GM12878 (cell line): ENCODE results near the gene MCMBP. TPM values are rescaled to one million over a fixed set of nuclear protein-coding genes. Genes with fewer than 3 reads are reported as not detected.

Experiments used
- ATAC-seq: fragments of 200-7000 bp; cut with Tn5 transposase; 3 replicates; pipeline ENCODE4 v1.9.1; 2020; ENCODE audit warnings: mild to moderate bottlenecking, moderate library complexity
- BruUV-seq: library from RNA; stranded (reverse); fragments of 400-500 nt; replicated peaks from 2 replicates; lab custom pipeline; 2021; lab: Mats Ljungman, UMichigan
- CTCF ChIA-PET: fragments of 300-600 bp; sonication (Branson Sonifier 250); formaldehyde crosslinking; extraction: SDS; loops from one replicate; lab custom pipeline; 2021; ENCODE audit warnings: inconsistent platforms; lab: Yijun Ruan, JAX
- POLR2A ChIA-PET: fragments of 350-600 bp; formaldehyde crosslinking; extraction: SDS; loops from one replicate; lab custom pipeline; 2021; ENCODE audit warnings: inconsistent platforms; lab: Charles Lee
- RAD21 ChIA-PET: fragments of 300-600 bp; sonication (Branson Sonifier 250); formaldehyde crosslinking; loops from one replicate; lab custom pipeline; 2023; ENCODE audit warnings: antibody characterized with exemption; ENCODE audit not compliant: unreplicated experiment; lab: Charles Lee
- SMC1A ChIA-PET: fragments of 300-600 bp; sonication (Branson Sonifier 250); formaldehyde crosslinking; loops from one replicate; lab custom pipeline; 2023; ENCODE audit not compliant: unreplicated experiment, uncharacterized antibody; lab: Charles Lee
- DNase-seq: peaks from one replicate; pipeline ENCODE4 v3.0.0-alpha.2; 2011; ENCODE audit warnings: low read depth, low spot score
- FAIRE-seq: peaks from 3 replicates; lab custom pipeline; 2011; peaks lifted over from hg19 to GRCh38; lab: Jason Lieb, UNC
- H2AFZ ChIP-seq: 2 replicates; pipeline ENCODE4 v1.6.0; 2011; ENCODE audit warnings: low read depth, low read length, control low read depth; ENCODE audit not compliant: control insufficient read depth
- H3K27ac ChIP-seq: 2 replicates; pipeline ENCODE4 v1.5.1; 2011; ENCODE audit warnings: control low read depth; ENCODE audit not compliant: control insufficient read depth, insufficient read depth
- H3K27me3 ChIP-seq, 2 experiments: replicated peaks in 1 of 2; 2 replicates each; pipeline versions ENCODE4 v1.6.0 to v1.6.1; 2011; ENCODE audit warnings: low read length in 1 of 2; ENCODE audit not compliant: control insufficient read depth in 2 of 2, insufficient read depth in 2 of 2
- H3K36me3 ChIP-seq, 2 experiments: 2 replicates each; pipeline ENCODE4 v1.5.1; 2011; ENCODE audit warnings: low read length in 1 of 2; ENCODE audit not compliant: control insufficient read depth in 2 of 2, insufficient read depth in 2 of 2
- H3K4me1 ChIP-seq: 2 replicates; pipeline ENCODE4 v1.6.1; 2011; ENCODE audit warnings: mild to moderate bottlenecking, low read length, moderate library complexity, mixed read lengths; ENCODE audit not compliant: control insufficient read depth, insufficient read depth
- H3K4me2 ChIP-seq: 2 replicates; pipeline ENCODE4 v1.6.0; 2011; ENCODE audit warnings: control low read depth; ENCODE audit not compliant: control insufficient read depth, insufficient read depth
- H3K4me3 ChIP-seq: fragments of 200-600 bp; sonication (generic); 2 replicates; pipeline ENCODE4 v1.5.1; 2016
- H3K79me2 ChIP-seq: 2 replicates; pipeline ENCODE4 v1.6.0; 2011; ENCODE audit warnings: low read length; ENCODE audit not compliant: control insufficient read depth, insufficient read depth
- H3K9ac ChIP-seq: 2 replicates; pipeline ENCODE4 v1.8.0; 2011; ENCODE audit warnings: low read length, control low read depth, mixed read lengths; ENCODE audit not compliant: control insufficient read depth, insufficient read depth
- H3K9me3 ChIP-seq: replicated peaks from 3 replicates; pipeline ENCODE4 v1.5.1; 2011; ENCODE audit warnings: mild to moderate bottlenecking, low read length; ENCODE audit not compliant: control insufficient read depth, insufficient read depth
- H4K20me1 ChIP-seq: 2 replicates; pipeline ENCODE4 v1.6.0; 2011; ENCODE audit not compliant: control insufficient read depth, insufficient read depth
- CREB1 ChIP-seq: IDR thresholded peaks from 2 replicates; pipeline ENCODE4 v1.6.1; 2012; ENCODE audit warnings: low read depth, mild to moderate bottlenecking, inconsistent platforms
- ETV6 ChIP-seq, 2 experiments: fragments of 450-650 bp in 1 of 2; IDR thresholded peaks in 1 of 2; conservative IDR thresholded peaks in 1 of 2; 2 replicates each; pipeline ENCODE4 v1.6.1; 2014; ENCODE audit warnings: antibody characterized with exemption in 1 of 2, borderline replicate concordance in 1 of 2, low read depth in 1 of 2, mild to moderate bottlenecking in 1 of 2, moderate library complexity in 1 of 2
- KDM1A ChIP-seq: fragments of 200-600 bp; sonication (generic); IDR thresholded peaks from 2 replicates; pipeline ENCODE4 v1.6.1; 2016; ENCODE audit warnings: borderline replicate concordance
- NFXL1 ChIP-seq: fragments of 450-650 bp; IDR thresholded peaks from 2 replicates; pipeline ENCODE4 v1.6.1; 2017; ENCODE audit warnings: antibody characterized with exemption, mild to moderate bottlenecking, borderline replicate concordance
- NFYB ChIP-seq: IDR thresholded peaks from 2 replicates; pipeline ENCODE4 v1.6.1; 2011; ENCODE audit warnings: low read depth, mild to moderate bottlenecking, low read length, improper control_type of control experiment, moderate library complexity; ENCODE audit not compliant: insufficient read depth
- RB1 ChIP-seq: fragments of 450-650 bp; formaldehyde crosslinking; IDR thresholded peaks from 2 replicates; pipeline ENCODE4 v1.6.1; 2017; ENCODE audit warnings: mild to moderate bottlenecking, borderline replicate concordance
- RBBP5 ChIP-seq: fragments of 200-600 bp; sonication (generic); conservative IDR thresholded peaks from 2 replicates; pipeline ENCODE4 v1.6.1; 2016
- RUNX3 ChIP-seq: IDR thresholded peaks from 2 replicates; pipeline ENCODE4 v1.6.1; 2012; ENCODE audit warnings: low read length, inconsistent platforms
- SIX5 ChIP-seq: IDR thresholded peaks from 2 replicates; pipeline ENCODE4 v1.6.1; 2011; ENCODE audit warnings: mild to moderate bottlenecking, low read depth, low read length, moderate library complexity; ENCODE audit not compliant: severe bottlenecking
- STAT3 ChIP-seq: IDR thresholded peaks from 2 replicates; pipeline ENCODE4 v1.6.1; 2011; ENCODE audit warnings: low read depth, low read length, improper control_type of control experiment
- TAF1 ChIP-seq: IDR thresholded peaks from 2 replicates; pipeline ENCODE4 v1.6.1; 2011; ENCODE audit warnings: mild to moderate bottlenecking, low read depth, low read length, borderline replicate concordance
- YBX1 ChIP-seq: fragments of 450-650 bp; IDR thresholded peaks from 2 replicates; pipeline ENCODE4 v1.6.1; 2016; ENCODE audit warnings: antibody characterized with exemption
- in situ Hi-C: fragments of 300-500 bp; cut with MboI; formaldehyde crosslinking; loops from 9 replicates; pipeline ENCODE4 v1.14.3; 2018; ENCODE audit warnings: mixed read lengths
- intact Hi-C: fragments of 100-400 bp; cut with micrococcal nuclease; formaldehyde crosslinking; loops from one replicate; pipeline ENCODE4 v1.14.2; 2022; ENCODE audit not compliant: unreplicated experiment
- polyA plus RNA-seq, 11 experiments: library from polyadenylated mRNA; depleted of rRNA in 4 of 11; unstranded in 6 of 11; stranded (reverse) in 5 of 11; fragments of >200 nt; fragmentation: Nextera tagmentation in 4 of 11; fragmentation: Illumina TruSeq in 1 of 11; extraction: Ambion mirVana in 4 of 11; extraction: Trizol in 1 of 11; gene quantifications; 1 replicate in 1 of 11; 2 replicates in 10 of 11; pipeline versions ENCODE4 v1.2.1 to v1.2.3, GENCODE V29; 2011 to 2016; ENCODE audit warnings: inconsistent platforms in 2 of 11, missing spikeins in 2 of 11, low read depth in 1 of 11
- total RNA-seq, 4 experiments: library from RNA; depleted of rRNA in 3 of 4; stranded (reverse); fragments of >200 nt in 3 of 4; fragmentation: Illumina TruSeq in 1 of 4; extraction: Trizol in 1 of 4; gene quantifications; 2 replicates each; pipeline versions ENCODE4 v1.2.1 to v1.2.3, GENCODE V29; 2013 to 2021
- TF ChIP-seq, protein P1 (sequence below): IDR thresholded peaks from 2 replicates; pipeline ENCODE4 v1.6.1; 2012; ENCODE audit warnings: low read length, inconsistent platforms
- TF ChIP-seq, protein P2 (sequence below): fragments of 450-650 bp; IDR thresholded peaks from 2 replicates; pipeline ENCODE4 v1.6.1; 2014; ENCODE audit warnings: mild to moderate bottlenecking

The MCMBP gene
- total and polyA plus RNA-seq, 10 of the 15 experiments (the other 5 are each of a cell fraction or from before 2014, with no cell fraction given): 7.6 to 93.1 (median 75.7) TPM

DNA sequence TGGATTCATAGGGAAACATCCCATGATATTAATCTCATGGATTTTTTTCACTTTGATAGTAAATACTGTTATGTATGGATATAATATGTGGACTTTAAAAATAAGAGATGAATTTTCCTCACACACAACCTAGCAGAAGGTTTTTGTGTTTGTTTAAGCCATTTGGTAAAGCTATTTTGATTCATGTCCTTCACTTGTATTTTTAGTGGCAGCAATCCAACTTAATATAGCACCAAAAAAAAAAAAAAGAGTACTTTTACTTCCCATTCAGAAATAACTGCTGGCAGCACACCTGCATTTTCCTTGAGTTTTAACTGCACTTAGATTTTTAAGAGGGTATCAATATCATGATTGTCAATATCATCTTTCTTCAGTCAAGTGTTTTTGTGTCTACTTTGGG is 60.0 kb downstream of the MCMBP start:
- TF ChIP-seq RUNX3 (no peak), TAF1 (no peak), SIX5 (no peak), CREB1 (no peak), NFYB (no peak), STAT3 (no peak), NFXL1 (no peak), RBBP5 (no peak), RB1 (no peak), ETV6 (conservative IDR thresholded peaks at IDR 0.05 in 1 of 2, IDR thresholded peaks at IDR 0.05 in 1 of 2; ENCODE audit: borderline replicate concordance in 1 of 2, low read depth in 1 of 2) (no peak), YBX1 (no peak), KDM1A (no peak)
- TF ChIP-seq, protein P1, sequence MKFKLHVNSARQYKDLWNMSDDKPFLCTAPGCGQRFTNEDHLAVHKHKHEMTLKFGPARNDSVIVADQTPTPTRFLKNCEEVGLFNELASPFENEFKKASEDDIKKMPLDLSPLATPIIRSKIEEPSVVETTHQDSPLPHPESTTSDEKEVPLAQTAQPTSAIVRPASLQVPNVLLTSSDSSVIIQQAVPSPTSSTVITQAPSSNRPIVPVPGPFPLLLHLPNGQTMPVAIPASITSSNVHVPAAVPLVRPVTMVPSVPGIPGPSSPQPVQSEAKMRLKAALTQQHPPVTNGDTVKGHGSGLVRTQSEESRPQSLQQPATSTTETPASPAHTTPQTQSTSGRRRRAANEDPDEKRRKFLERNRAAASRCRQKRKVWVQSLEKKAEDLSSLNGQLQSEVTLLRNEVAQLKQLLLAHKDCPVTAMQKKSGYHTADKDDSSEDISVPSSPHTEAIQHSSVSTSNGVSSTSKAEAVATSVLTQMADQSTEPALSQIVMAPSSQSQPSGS: no peak
- TF ChIP-seq, protein P2, sequence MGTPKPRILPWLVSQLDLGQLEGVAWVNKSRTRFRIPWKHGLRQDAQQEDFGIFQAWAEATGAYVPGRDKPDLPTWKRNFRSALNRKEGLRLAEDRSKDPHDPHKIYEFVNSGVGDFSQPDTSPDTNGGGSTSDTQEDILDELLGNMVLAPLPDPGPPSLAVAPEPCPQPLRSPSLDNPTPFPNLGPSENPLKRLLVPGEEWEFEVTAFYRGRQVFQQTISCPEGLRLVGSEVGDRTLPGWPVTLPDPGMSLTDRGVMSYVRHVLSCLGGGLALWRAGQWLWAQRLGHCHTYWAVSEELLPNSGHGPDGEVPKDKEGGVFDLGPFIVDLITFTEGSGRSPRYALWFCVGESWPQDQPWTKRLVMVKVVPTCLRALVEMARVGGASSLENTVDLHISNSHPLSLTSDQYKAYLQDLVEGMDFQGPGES: no peak
- ATAC-seq (no peak), DNase-seq (no peak), FAIRE-seq (no peak)
- SMC1A ChIA-PET: interaction anchor here (0.6 to 2.9 kb wide), 3 partner anchors 8 to 208 kb away, joined by 3 to 12 read pairs (median 3); no protein-coding TSS in a partner anchor
- in situ Hi-C loops: no loop called here
- no peak overlapping the region for H3K9ac ChIP-seq
- CTCF ChIA-PET: interaction anchor here (0.7 to 2.9 kb wide), 6 partner anchors 10 to 1945 kb away, joined by 3 to 12 read pairs (median 4); no protein-coding TSS in a partner anchor
- no peak overlapping the region for H3K4me3 ChIP-seq
- no peaks in the 10 kb centered on the region for H3K9me3 ChIP-seq
- no peaks in the 10 kb centered on the region for H3K27me3 ChIP-seq
- POLR2A ChIA-PET: interaction anchor here (0.7 kb wide), 1 partner anchor 80 kb away, joined by 3 read pairs; no protein-coding TSS in a partner anchor
- no TSS peak for BruUV-seq
- RAD21 ChIA-PET: no interaction called here
- H3K27ac ChIP-seq: no peak overlapping the region
- no peak overlapping the region for H3K4me2 ChIP-seq
- H3K79me2 ChIP-seq: no peaks in the 10 kb centered on the region
- H3K4me1 ChIP-seq: peaks cover 2% of the 10 kb centered on the region; the same call in 1 of the 2 replicates
- peaks cover 0 to 5% of the 10 kb centered on the region in 2 experiments; a peak in 2 of 4 replicates for H3K36me3 ChIP-seq
- H4K20me1 ChIP-seq: no peaks in the 10 kb centered on the region
- intact Hi-C loops: loop anchor here (5.0 kb wide), 1 partner anchor 60 kb away; no protein-coding TSS in a partner anchor
- no peak overlapping the region for H2AFZ ChIP-seq
